Right forelimb (tissue), 1 donor: ENCODE measurements around the gene ZNF569.
"Not testable (repeated sequence)": the region's sequence is repeated elsewhere in the genome, so short reads cannot be mapped to it uniquely, and the experiment has no call there.

Source experiments
- DNase-seq: peaks from one replicate; pipeline ENCODE4 v3.0.0-alpha.2; 2018

The ZNF569 gene

GRCh38 chr19:37391399-37391798, 75.8 kb downstream of the ZNF569 start:
- DNase-seq: not testable (repeated sequence)

GRCh38 chr19:37389234-37389633, 78.0 kb downstream of the ZNF569 start:
- DNase-seq: no peak

GRCh38 chr19:37370880-37371661, 96.2 kb downstream of the ZNF569 start, which contains the start of gene ZNF527:
Gene ZNF527, plus strand, starts transcription at chr19:37371099. Its CDS starts 3,100 bp downstream, at chr19:37374199.
- DNase-seq: peak; percentile 98

- DNase-seq: not testable (repeated sequence)
Observed at GRCh38 chr19:37370386-37370879, 96.8 kb downstream of the ZNF569 start.

- no peak for DNase-seq
Observed at GRCh38 chr19:37362733-37363132, 104.5 kb downstream of the ZNF569 start.

- DNase-seq: no peak
Observed at GRCh38 chr19:37361994-37362393, 105.2 kb downstream of the ZNF569 start.
